B cell (primary cell): ENCODE measurements around the gene SBK2. TPM values are rescaled to one million over a fixed set of nuclear protein-coding genes. Genes with fewer than 3 reads are reported as not detected.

Experiments used
- ATAC-seq: fragments of 200-7000 bp; cut with Tn5 transposase; one replicate; pipeline ENCODE4 v1.10.0; 2021; ENCODE audit warnings: low read depth, mild to moderate bottlenecking, moderate number of reproducible peaks, moderate library complexity
- CTCF ChIA-PET: fragments of 350-600 bp; sonication (Branson Sonifier 250); formaldehyde crosslinking; loops from one replicate; lab custom pipeline; 2021; ENCODE audit warnings: antibody characterized with exemption, inconsistent platforms; lab: Charles Lee
- POLR2A ChIA-PET: fragments of 350-600 bp; sonication (Branson Sonifier 250); formaldehyde crosslinking; loops from one replicate; lab custom pipeline; 2021; ENCODE audit warnings: antibody characterized with exemption; lab: Charles Lee
- DNase-seq: peaks from one replicate; pipeline ENCODE4 v3.0.0; 2013
- H2AFZ ChIP-seq: 2 replicates; pipeline ENCODE4 v1.6.1; 2012; ENCODE audit warnings: mild to moderate bottlenecking, low read depth, low read length; ENCODE audit not compliant: insufficient read depth, poor library complexity, severe bottlenecking
- H3K27ac ChIP-seq, 2 donors: 1 replicate in 1 of 2; 2 replicates in 1 of 2; pipeline ENCODE4 v1.5.1; 2012 to 2013; ENCODE audit warnings: low read length in 2 of 2, mild to moderate bottlenecking in 2 of 2, moderate library complexity in 1 of 2
- H3K27me3 ChIP-seq, 4 experiments: fragments of 200-600 bp in 1 of 4; sonication (generic) in 1 of 4; replicated peaks in 1 of 4; 1 replicate in 2 of 4; 2 replicates in 2 of 4; pipeline versions ENCODE4 v1.6.1 to v1.7.0; 2013 to 2016; ENCODE audit warnings: low read length in 3 of 4, mild to moderate bottlenecking in 2 of 4, mixed read lengths in 1 of 4, moderate library complexity in 1 of 4; ENCODE audit not compliant: insufficient read depth in 4 of 4, control insufficient read depth in 3 of 4; ENCODE audit errors: control extremely low read depth in 1 of 4
- H3K36me3 ChIP-seq, 2 experiments: replicated peaks in 1 of 2; 1 replicate in 1 of 2; 2 replicates in 1 of 2; pipeline versions ENCODE4 v1.6.1 to v1.7.1; 2013; ENCODE audit warnings: low read length in 1 of 2; ENCODE audit not compliant: insufficient read depth in 2 of 2, control insufficient read depth in 1 of 2; ENCODE audit errors: control extremely low read depth in 1 of 2, extremely low read depth in 1 of 2
- H3K4me1 ChIP-seq, 2 donors: fragments of 200-600 bp in 1 of 2; sonication (generic) in 1 of 2; 1 replicate in 1 of 2; 2 replicates in 1 of 2; pipeline versions ENCODE4 v1.5.1 to v1.6.1; 2013 to 2017; ENCODE audit warnings: low read length in 2 of 2; ENCODE audit not compliant: control insufficient read depth in 2 of 2, insufficient read depth in 2 of 2
- H3K4me2 ChIP-seq: replicated peaks from 2 replicates; pipeline ENCODE3; 2012; ENCODE audit warnings: mild to moderate bottlenecking, low read depth, low read length; ENCODE audit not compliant: poor library complexity, severe bottlenecking
- H3K4me3 ChIP-seq, 5 experiments: fragments of 200-600 bp in 1 of 5; sonication (generic) in 1 of 5; 1 replicate in 3 of 5; 2 replicates in 2 of 5; pipeline versions ENCODE4 v1.5.1 to v1.7.0; 2011 to 2016; ENCODE audit warnings: low read length in 4 of 5, mild to moderate bottlenecking in 4 of 5, low read depth in 2 of 5, control low read depth in 1 of 5, moderate library complexity in 1 of 5; ENCODE audit not compliant: insufficient read depth in 1 of 5; ENCODE audit errors: control extremely low read depth in 1 of 5, extremely low read depth in 1 of 5
- H3K79me2 ChIP-seq: fragments of 200-600 bp; sonication (generic); one replicate; pipeline ENCODE4 v1.6.0; 2016; ENCODE audit warnings: low read length; ENCODE audit not compliant: control insufficient read depth, insufficient read depth
- H3K9ac ChIP-seq: fragments of 200-600 bp; sonication (generic); 2 replicates; pipeline ENCODE4 v1.6.1; 2017; ENCODE audit warnings: mild to moderate bottlenecking, low read length, moderate library complexity
- H3K9me3 ChIP-seq, 3 donors: one replicate each; pipeline versions ENCODE4 v1.6.1 to v1.7.1; 2013; ENCODE audit warnings: low read length in 2 of 3; ENCODE audit not compliant: control insufficient read depth in 2 of 3, insufficient read depth in 1 of 3; ENCODE audit errors: control extremely low read depth in 1 of 3
- H4K20me1 ChIP-seq: 2 replicates; pipeline ENCODE4 v1.6.0; 2012; ENCODE audit warnings: mild to moderate bottlenecking, low read length; ENCODE audit not compliant: insufficient read depth, control insufficient read depth, poor library complexity, severe bottlenecking
- H3K27ac Mint-ChIP-seq: one replicate; pipeline ENCODE4 v1.8.0; 2021; ENCODE audit warnings: mixed read lengths
- H3K27me3 Mint-ChIP-seq: one replicate; pipeline ENCODE4 v1.8.0; 2021; ENCODE audit warnings: mixed read lengths
- H3K4me1 Mint-ChIP-seq: one replicate; pipeline ENCODE4 v1.8.0; 2021; ENCODE audit warnings: mixed read lengths
- H3K4me3 Mint-ChIP-seq: one replicate; pipeline ENCODE4 v1.8.0; 2021; ENCODE audit warnings: mixed read lengths
- H3K9me3 Mint-ChIP-seq: one replicate; pipeline ENCODE4 v1.8.0; 2022; ENCODE audit warnings: mixed read lengths; ENCODE audit not compliant: insufficient read depth
- CTCF ChIP-seq: fragments of 200-600 bp; IDR thresholded peaks from one replicate; pipeline ENCODE4 v1.8.0; 2022; ENCODE audit warnings: antibody characterized with exemption, mild to moderate bottlenecking
- EZH2 ChIP-seq: IDR thresholded peaks from 2 replicates; pipeline ENCODE4 v1.6.1; 2012; ENCODE audit warnings: borderline replicate concordance, low read depth, mild to moderate bottlenecking, moderate library complexity, low read length; ENCODE audit not compliant: insufficient read depth, poor library complexity, severe bottlenecking
- WGBS: methylation state at CpG from one replicate; pipeline ENCODE4 v1.1.5; 2013; ENCODE audit warnings: missing lambda C conversion rate; ENCODE audit not compliant: insufficient coverage; 5-methylcytosine and 5-hydroxymethylcytosine counted together
- intact Hi-C: fragments of 100-400 bp; cut with micrococcal nuclease; formaldehyde crosslinking; loops from one replicate; pipeline ENCODE4 v1.10.0; 2022
- polyA plus RNA-seq: library from polyadenylated mRNA; depleted of rRNA; stranded (reverse); fragments of >200 nt; gene quantifications from 2 replicates; pipeline ENCODE4 v1.2.3, GENCODE V29; 2012
- total RNA-seq, 2 donors: library from RNA; stranded (reverse); fragments of 120-200 nt in 1 of 2; gene quantifications; 1 replicate in 1 of 2; 2 replicates in 1 of 2; pipeline versions ENCODE4 v1.2.3 to v1.2.4, GENCODE V29; 2013 to 2022

The SBK2 gene
- total and polyA plus RNA-seq, 2 donors (not counting 1 experiment from before 2014, with no cell fraction given): not detected

- Histone ChIP-seq H3K36me3 (no peaks in the 10 kb centered on the region), H4K20me1 (no peaks in the 10 kb centered on the region), H3K4me2 (no peak overlapping the region), H3K4me1 (no peaks in the 10 kb centered on the region), H3K27ac (no peak overlapping the region), H3K9me3 (no peaks in the 10 kb centered on the region), H3K9ac (no peak overlapping the region), H3K27me3 (no peaks in the 10 kb centered on the region), H2AFZ (no peak overlapping the region), H3K79me2 (no peaks in the 10 kb centered on the region), H3K4me3 (no peak overlapping the region)
- ChIA-PET CTCF (interaction anchor here (0.6 kb wide), 1 partner anchor 624 kb away, joined by 3 read pairs; no protein-coding TSS in a partner anchor), POLR2A (no interaction called here)
- H3K27me3 Mint-ChIP-seq: peaks cover 28% of the 10 kb centered on the region
- ATAC-seq (no peak), DNase-seq (no peak)
- intact Hi-C loops: no loop called here
- no peak for TF ChIP-seq EZH2
- no peak for TF ChIP-seq CTCF
- H3K27ac Mint-ChIP-seq: no peak overlapping the region
- H3K4me1 Mint-ChIP-seq: peaks cover 2% of the 10 kb centered on the region
- H3K9me3 Mint-ChIP-seq: no peaks in the 10 kb centered on the region
- 94% methylated on average over 6 of the region's 9 CpGs for WGBS
- no peak overlapping the region for H3K4me3 Mint-ChIP-seq
Measured at GRCh38 chr19:55554302-55554701, 17.4 kb upstream of the SBK2 start.

GRCh38 chr19:55553217-55554182 lies 16.6 kb upstream of the SBK2 start:
- Mint-ChIP-seq H3K9me3 (no peaks in the 10 kb centered on the region), H3K4me1 (peaks cover 2% of the 10 kb centered on the region), H3K27ac (no peak overlapping the region), H3K27me3 (peaks cover 28% of the 10 kb centered on the region), H3K4me3 (no peak overlapping the region)
- ATAC-seq: no peak
- 80% methylated on average over 10 of the region's 13 CpGs for WGBS
- H3K4me1 ChIP-seq: no peaks in the 10 kb centered on the region
- H3K79me2 ChIP-seq: no peaks in the 10 kb centered on the region
- no peaks in the 10 kb centered on the region for H3K9me3 ChIP-seq
- H3K4me3 ChIP-seq: no peak overlapping the region
- H3K36me3 ChIP-seq: no peaks in the 10 kb centered on the region
- DNase-seq: no peak
- no peaks in the 10 kb centered on the region for H3K27me3 ChIP-seq
- ChIA-PET POLR2A (no interaction called here), CTCF (no interaction called here)
- TF ChIP-seq EZH2: no peak
- no peak for TF ChIP-seq CTCF
- H3K9ac ChIP-seq: no peak overlapping the region
- no peak overlapping the region for H3K4me2 ChIP-seq
- H3K27ac ChIP-seq: no peak overlapping the region
- H2AFZ ChIP-seq: no peak overlapping the region
- H4K20me1 ChIP-seq: no peaks in the 10 kb centered on the region
- intact Hi-C loops: no loop called here
